ENCODE results near the gene GRID2. TPM values are rescaled to one million over a fixed set of nuclear protein-coding genes. Genes with fewer than 3 reads are reported as not detected.

Gene GRID2
- total and polyA plus RNA-seq, 10 of the 15 experiments (the other 5 are each of a cell fraction or from before 2014, with no cell fraction given), result not detected

DNA sequence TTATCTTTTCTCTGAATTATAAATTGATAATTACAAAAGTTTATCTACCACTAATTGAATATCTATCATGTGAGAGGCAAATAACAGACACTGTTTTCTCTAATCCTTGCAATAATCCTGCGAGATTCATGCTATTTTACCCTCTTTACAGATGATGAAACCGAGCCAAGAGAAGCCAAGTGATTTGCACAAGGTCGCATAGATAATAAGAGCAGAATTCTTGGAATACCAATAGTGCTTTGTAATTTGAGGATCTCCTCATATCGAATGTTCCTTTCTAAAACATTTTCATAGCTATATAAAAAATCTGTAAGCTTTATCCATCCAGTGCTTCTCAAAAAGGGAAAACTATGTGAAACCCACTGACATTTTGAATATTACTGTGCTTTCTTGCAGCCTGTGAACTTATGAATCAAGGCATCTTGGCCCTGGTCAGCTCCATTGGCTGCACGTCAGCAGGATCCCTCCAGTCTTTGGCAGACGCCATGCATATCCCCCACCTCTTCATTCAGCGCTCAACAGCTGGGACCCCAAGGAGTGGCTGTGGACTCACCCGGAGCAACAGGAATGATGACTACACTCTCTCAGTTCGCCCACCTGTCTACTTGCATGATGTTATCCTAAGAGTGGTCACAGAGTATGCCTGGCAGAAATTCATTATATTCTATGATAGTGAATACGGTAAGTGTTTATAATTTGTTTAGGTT lies 781.0 kb downstream of the GRID2 start:
- ChIA-PET CTCF (no interaction called here), RAD21 (ENCODE audit: unreplicated experiment) (no interaction called here), POLR2A (interaction anchor here (0.5 kb wide), 1 partner anchor 664 kb away, joined by 3 read pairs; no protein-coding TSS in a partner anchor), SMC1A (ENCODE audit: uncharacterized antibody, unreplicated experiment) (no interaction called here)
- Histone ChIP-seq H3K9me3 (replicated peaks; ENCODE audit: control insufficient read depth, insufficient read depth, low read length) (no peaks in the 10 kb centered on the region), H2AFZ (ENCODE audit: control insufficient read depth, low read depth, low read length) (no peak overlapping the region), H3K79me2 (ENCODE audit: control insufficient read depth, insufficient read depth, low read length) (no peaks in the 10 kb centered on the region), H4K20me1 (ENCODE audit: control insufficient read depth, insufficient read depth) (no peaks in the 10 kb centered on the region), H3K4me3 (no peak overlapping the region), H3K27ac (ENCODE audit: control insufficient read depth, insufficient read depth) (no peak overlapping the region), H3K36me3 (ENCODE audit: control insufficient read depth in 2 of 2, insufficient read depth in 2 of 2, low read length in 1 of 2) (no peaks in the 10 kb centered on the region), H3K4me1 (ENCODE audit: control insufficient read depth, insufficient read depth, low read length) (no peaks in the 10 kb centered on the region), H3K27me3 (replicated peaks in 1 of 2; ENCODE audit: control insufficient read depth in 2 of 2, insufficient read depth in 2 of 2, low read length in 1 of 2) (no peaks in the 10 kb centered on the region), H3K4me2 (ENCODE audit: control insufficient read depth, insufficient read depth) (no peak overlapping the region), H3K9ac (ENCODE audit: control insufficient read depth, insufficient read depth, low read length) (no peak overlapping the region)
- no peak for DNase-seq (ENCODE audit: low read depth, low spot score)
- no peak for ATAC-seq
- WGBS (ENCODE audit: insufficient coverage, insufficient replicate concordance, low lambda C conversion rate, missing lambda C conversion rate), result 22% methylated on average over 10 of the region's 10 CpGs
- no peak for FAIRE-seq
- intact Hi-C loops (cut with micrococcal nuclease; ENCODE audit: unreplicated experiment), result no loop called here
- in situ Hi-C loops (cut with MboI), result no loop called here
- BruUV-seq (replicated peaks), result no TSS peak
- TF ChIP-seq PAX5 (IDR thresholded peaks at IDR 0.05; ENCODE audit: borderline replicate concordance, low read depth, low read length), result no peak
- no peak for TF ChIP-seq NR2C2 (IDR thresholded peaks at IDR 0.05; ENCODE audit: borderline replicate concordance, control insufficient read depth, insufficient read length, low read depth)
- TF ChIP-seq EP300 (IDR thresholded peaks at IDR 0.05; ENCODE audit: borderline replicate concordance in 1 of 2, control insufficient read depth in 1 of 2, low read depth in 2 of 2, low read length in 2 of 2), result no peak
- TF ChIP-seq ZNF274 (IDR thresholded peaks at IDR 0.05; ENCODE audit: insufficient read depth, insufficient read length), result no peak
- TF ChIP-seq FOXM1 (IDR thresholded peaks at IDR 0.05; ENCODE audit: low read depth, low read length), result no peak
- TF ChIP-seq STAT3 (IDR thresholded peaks at IDR 0.05; ENCODE audit: low read depth, low read length), result no peak
- TF ChIP-seq, protein P1, sequence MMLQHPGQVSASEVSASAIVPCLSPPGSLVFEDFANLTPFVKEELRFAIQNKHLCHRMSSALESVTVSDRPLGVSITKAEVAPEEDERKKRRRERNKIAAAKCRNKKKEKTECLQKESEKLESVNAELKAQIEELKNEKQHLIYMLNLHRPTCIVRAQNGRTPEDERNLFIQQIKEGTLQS (IDR thresholded peaks at IDR 0.05; ENCODE audit: borderline replicate concordance, extremely low read depth, low read depth, low read length), result no peak
- TF ChIP-seq, protein P2, sequence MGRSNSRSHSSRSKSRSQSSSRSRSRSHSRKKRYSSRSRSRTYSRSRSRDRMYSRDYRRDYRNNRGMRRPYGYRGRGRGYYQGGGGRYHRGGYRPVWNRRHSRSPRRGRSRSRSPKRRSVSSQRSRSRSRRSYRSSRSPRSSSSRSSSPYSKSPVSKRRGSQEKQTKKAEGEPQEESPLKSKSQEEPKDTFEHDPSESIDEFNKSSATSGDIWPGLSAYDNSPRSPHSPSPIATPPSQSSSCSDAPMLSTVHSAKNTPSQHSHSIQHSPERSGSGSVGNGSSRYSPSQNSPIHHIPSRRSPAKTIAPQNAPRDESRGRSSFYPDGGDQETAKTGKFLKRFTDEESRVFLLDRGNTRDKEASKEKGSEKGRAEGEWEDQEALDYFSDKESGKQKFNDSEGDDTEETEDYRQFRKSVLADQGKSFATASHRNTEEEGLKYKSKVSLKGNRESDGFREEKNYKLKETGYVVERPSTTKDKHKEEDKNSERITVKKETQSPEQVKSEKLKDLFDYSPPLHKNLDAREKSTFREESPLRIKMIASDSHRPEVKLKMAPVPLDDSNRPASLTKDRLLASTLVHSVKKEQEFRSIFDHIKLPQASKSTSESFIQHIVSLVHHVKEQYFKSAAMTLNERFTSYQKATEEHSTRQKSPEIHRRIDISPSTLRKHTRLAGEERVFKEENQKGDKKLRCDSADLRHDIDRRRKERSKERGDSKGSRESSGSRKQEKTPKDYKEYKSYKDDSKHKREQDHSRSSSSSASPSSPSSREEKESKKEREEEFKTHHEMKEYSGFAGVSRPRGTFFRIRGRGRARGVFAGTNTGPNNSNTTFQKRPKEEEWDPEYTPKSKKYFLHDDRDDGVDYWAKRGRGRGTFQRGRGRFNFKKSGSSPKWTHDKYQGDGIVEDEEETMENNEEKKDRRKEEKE (IDR thresholded peaks at IDR 0.05), result no peak
- TF ChIP-seq CREB1 (IDR thresholded peaks at IDR 0.05; ENCODE audit: low read depth), result no peak
- TF ChIP-seq, protein P3, sequence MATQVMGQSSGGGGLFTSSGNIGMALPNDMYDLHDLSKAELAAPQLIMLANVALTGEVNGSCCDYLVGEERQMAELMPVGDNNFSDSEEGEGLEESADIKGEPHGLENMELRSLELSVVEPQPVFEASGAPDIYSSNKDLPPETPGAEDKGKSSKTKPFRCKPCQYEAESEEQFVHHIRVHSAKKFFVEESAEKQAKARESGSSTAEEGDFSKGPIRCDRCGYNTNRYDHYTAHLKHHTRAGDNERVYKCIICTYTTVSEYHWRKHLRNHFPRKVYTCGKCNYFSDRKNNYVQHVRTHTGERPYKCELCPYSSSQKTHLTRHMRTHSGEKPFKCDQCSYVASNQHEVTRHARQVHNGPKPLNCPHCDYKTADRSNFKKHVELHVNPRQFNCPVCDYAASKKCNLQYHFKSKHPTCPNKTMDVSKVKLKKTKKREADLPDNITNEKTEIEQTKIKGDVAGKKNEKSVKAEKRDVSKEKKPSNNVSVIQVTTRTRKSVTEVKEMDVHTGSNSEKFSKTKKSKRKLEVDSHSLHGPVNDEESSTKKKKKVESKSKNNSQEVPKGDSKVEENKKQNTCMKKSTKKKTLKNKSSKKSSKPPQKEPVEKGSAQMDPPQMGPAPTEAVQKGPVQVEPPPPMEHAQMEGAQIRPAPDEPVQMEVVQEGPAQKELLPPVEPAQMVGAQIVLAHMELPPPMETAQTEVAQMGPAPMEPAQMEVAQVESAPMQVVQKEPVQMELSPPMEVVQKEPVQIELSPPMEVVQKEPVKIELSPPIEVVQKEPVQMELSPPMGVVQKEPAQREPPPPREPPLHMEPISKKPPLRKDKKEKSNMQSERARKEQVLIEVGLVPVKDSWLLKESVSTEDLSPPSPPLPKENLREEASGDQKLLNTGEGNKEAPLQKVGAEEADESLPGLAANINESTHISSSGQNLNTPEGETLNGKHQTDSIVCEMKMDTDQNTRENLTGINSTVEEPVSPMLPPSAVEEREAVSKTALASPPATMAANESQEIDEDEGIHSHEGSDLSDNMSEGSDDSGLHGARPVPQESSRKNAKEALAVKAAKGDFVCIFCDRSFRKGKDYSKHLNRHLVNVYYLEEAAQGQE (IDR thresholded peaks at IDR 0.05; ENCODE audit: low read depth, low read length), result no peak
- no peak for TF ChIP-seq HCFC1 (IDR thresholded peaks at IDR 0.05; ENCODE audit: low read length)
- no peak for TF ChIP-seq ZNF622 (IDR thresholded peaks at IDR 0.05)
- TF ChIP-seq BRCA1 (IDR thresholded peaks at IDR 0.05; ENCODE audit: low read depth, low read length), result no peak
- no peak for TF ChIP-seq JUND (IDR thresholded peaks at IDR 0.05; ENCODE audit: low read depth, low read length)
- TF ChIP-seq NR2F1 (conservative IDR thresholded peaks at IDR 0.05), result no peak

Data from GM12878 (cell line).